HG03060 (cell line): ENCODE results near the gene AMFR.
"Not testable (repeated sequence)": the region's sequence is repeated elsewhere in the genome, so short reads cannot be mapped to it uniquely, and the experiment has no call there.

Experiments used
- ATAC-seq: cut with Tn5 transposase; IDR thresholded peaks from one replicate; pipeline ENCODE4 v1.9.1; 2021; ENCODE audit warnings: low read depth, moderate number of reproducible peaks; ENCODE audit not compliant: unreplicated experiment

The AMFR gene

GRCh38 chr16:56399486-56399885 lies 25.9 kb downstream of the AMFR start:
- ATAC-seq = no peak

GRCh38 chr16:56399047-56399446 lies 26.3 kb downstream of the AMFR start:
- ATAC-seq = no peak

GRCh38 chr16:56396724-56397123 lies 28.6 kb downstream of the AMFR start:
- not testable (repeated sequence) for ATAC-seq

- ATAC-seq = no peak
Observed at GRCh38 chr16:56389554-56389953, 35.8 kb downstream of the AMFR start.

GRCh38 chr16:56388209-56388608 lies 37.1 kb downstream of the AMFR start:
- ATAC-seq = no peak

GRCh38 chr16:56387396-56387795 lies 37.9 kb downstream of the AMFR start:
- no peak for ATAC-seq

GRCh38 chr16:56384074-56384721 lies 41.1 kb downstream of the AMFR start:
- ATAC-seq = no peak

- ATAC-seq = no peak
Observed at GRCh38 chr16:56382901-56383355, 42.4 kb downstream of the AMFR start.

- ATAC-seq = no peak
Observed at GRCh38 chr16:56382459-56382858, 42.9 kb downstream of the AMFR start.

- ATAC-seq = not testable (repeated sequence)
Observed at GRCh38 chr16:56380778-56381485, 44.4 kb downstream of the AMFR start.

GRCh38 chr16:56379044-56379443 lies 46.3 kb downstream of the AMFR start:
- ATAC-seq = not testable (repeated sequence)

- not testable (repeated sequence) for ATAC-seq
Observed at GRCh38 chr16:56375792-56376191, 49.6 kb downstream of the AMFR start.

- ATAC-seq = no peak
Observed at GRCh38 chr16:56373003-56373402, 52.3 kb downstream of the AMFR start.

- ATAC-seq = no peak
Observed at GRCh38 chr16:56372013-56372634, 53.2 kb downstream of the AMFR start.

GRCh38 chr16:56371660-56371937 lies 53.7 kb downstream of the AMFR start:
- no peak for ATAC-seq

- no peak for ATAC-seq
Observed at GRCh38 chr16:56370875-56371659, 54.3 kb downstream of the AMFR start.

- ATAC-seq = no peak
Observed at GRCh38 chr16:56370185-56370874, 55.0 kb downstream of the AMFR start.

- no peak for ATAC-seq
Observed at GRCh38 chr16:56369202-56369601, 56.1 kb downstream of the AMFR start.

GRCh38 chr16:56368545-56368944 lies 56.8 kb downstream of the AMFR start:
- no peak for ATAC-seq

- ATAC-seq = no peak
Observed at GRCh38 chr16:56367764-56368163, 57.6 kb downstream of the AMFR start.

- no peak for ATAC-seq
Observed at GRCh38 chr16:56366945-56367344, 58.4 kb downstream of the AMFR start.
